Fibroblast of mammary gland (primary cell): ENCODE measurements around the gene TMEM18.

ENCODE experiments used
- DNase-seq: peaks from one replicate; pipeline ENCODE4 v3.0.0-alpha.2; 2010; ENCODE audit warnings: low read depth
- H3K4me3 ChIP-seq: 2 replicates; pipeline ENCODE4 v1.5.1; 2011; ENCODE audit warnings: low read depth, mild to moderate bottlenecking, low read length, moderate library complexity; ENCODE audit not compliant: control insufficient read depth
- CTCF ChIP-seq: conservative IDR thresholded peaks from 2 replicates; pipeline ENCODE4 v1.5.1; 2011; ENCODE audit warnings: low read depth, low read length, inconsistent platforms; ENCODE audit not compliant: control insufficient read depth, insufficient read depth

Gene TMEM18

GRCh38 chr2:643334-643733 lies 33.9 kb downstream of the TMEM18 start:
- no peak overlapping the region for H3K4me3 ChIP-seq
- no peak for DNase-seq
- no peak for TF ChIP-seq CTCF

GRCh38 chr2:641872-642815 lies 35.1 kb downstream of the TMEM18 start:
- H3K4me3 ChIP-seq = no peak overlapping the region
- DNase-seq = no peak
- TF ChIP-seq CTCF = no peak

- TF ChIP-seq CTCF = no peak
- H3K4me3 ChIP-seq = no peak overlapping the region
These were observed 35.9 kb downstream of the TMEM18 start for GRCh38 chr2:641164-641871.

GRCh38 chr2:639703-640102 lies 37.5 kb downstream of the TMEM18 start:
- DNase-seq = no peak
- TF ChIP-seq CTCF = no peak
- H3K4me3 ChIP-seq = no peak overlapping the region

More at GRCh38 chr2:641164-641871, 35.9 kb downstream of the TMEM18 start:
- DNase-seq = no peak

GRCh38 chr2:637804-638203 lies 39.4 kb downstream of the TMEM18 start:
- no peak overlapping the region for H3K4me3 ChIP-seq
- no peak for DNase-seq
- no peak for TF ChIP-seq CTCF

GRCh38 chr2:637406-637776 lies 39.8 kb downstream of the TMEM18 start:
- no peak for DNase-seq
- no peak overlapping the region for H3K4me3 ChIP-seq
- TF ChIP-seq CTCF = no peak
